ENCODE measurements around the gene TRIM33.

DNA sequence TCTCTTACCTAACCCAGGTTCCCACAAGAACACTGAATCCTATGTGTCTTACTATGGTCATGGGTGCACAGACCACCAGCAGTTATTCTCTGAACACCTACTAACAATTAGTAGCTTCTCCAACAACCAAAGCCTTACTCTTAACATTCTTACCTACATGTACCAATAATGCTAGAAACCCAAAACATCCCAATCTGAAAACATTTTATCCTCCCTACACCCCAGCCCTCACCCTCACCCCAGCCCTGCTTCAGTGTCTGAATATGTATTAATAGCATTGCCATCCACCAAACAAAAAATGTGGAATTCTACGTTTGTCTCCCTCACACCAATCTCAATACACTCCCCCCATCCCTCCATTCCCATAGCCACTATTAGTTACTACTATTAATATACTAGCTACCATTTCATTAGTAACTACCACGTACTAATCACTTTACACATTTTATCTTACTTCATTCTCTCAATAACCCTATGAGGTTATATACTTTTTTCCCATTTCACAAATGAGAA, 2.6 kb downstream of the TRIM33 start:
- TF ChIP-seq RCOR1 (IDR thresholded peaks at IDR 0.05; ENCODE audit: low read depth, low read length) (no peak), SMC3 (IDR thresholded peaks at IDR 0.05) (no peak), MYC (IDR thresholded peaks at IDR 0.05; ENCODE audit: borderline replicate concordance, low read length) (no peak), CEBPB (IDR thresholded peaks at IDR 0.05) (no peak)
- TF ChIP-seq, protein P1, sequence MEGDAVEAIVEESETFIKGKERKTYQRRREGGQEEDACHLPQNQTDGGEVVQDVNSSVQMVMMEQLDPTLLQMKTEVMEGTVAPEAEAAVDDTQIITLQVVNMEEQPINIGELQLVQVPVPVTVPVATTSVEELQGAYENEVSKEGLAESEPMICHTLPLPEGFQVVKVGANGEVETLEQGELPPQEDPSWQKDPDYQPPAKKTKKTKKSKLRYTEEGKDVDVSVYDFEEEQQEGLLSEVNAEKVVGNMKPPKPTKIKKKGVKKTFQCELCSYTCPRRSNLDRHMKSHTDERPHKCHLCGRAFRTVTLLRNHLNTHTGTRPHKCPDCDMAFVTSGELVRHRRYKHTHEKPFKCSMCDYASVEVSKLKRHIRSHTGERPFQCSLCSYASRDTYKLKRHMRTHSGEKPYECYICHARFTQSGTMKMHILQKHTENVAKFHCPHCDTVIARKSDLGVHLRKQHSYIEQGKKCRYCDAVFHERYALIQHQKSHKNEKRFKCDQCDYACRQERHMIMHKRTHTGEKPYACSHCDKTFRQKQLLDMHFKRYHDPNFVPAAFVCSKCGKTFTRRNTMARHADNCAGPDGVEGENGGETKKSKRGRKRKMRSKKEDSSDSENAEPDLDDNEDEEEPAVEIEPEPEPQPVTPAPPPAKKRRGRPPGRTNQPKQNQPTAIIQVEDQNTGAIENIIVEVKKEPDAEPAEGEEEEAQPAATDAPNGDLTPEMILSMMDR (IDR thresholded peaks at IDR 0.05), result no peak
- TF ChIP-seq, protein P2, sequence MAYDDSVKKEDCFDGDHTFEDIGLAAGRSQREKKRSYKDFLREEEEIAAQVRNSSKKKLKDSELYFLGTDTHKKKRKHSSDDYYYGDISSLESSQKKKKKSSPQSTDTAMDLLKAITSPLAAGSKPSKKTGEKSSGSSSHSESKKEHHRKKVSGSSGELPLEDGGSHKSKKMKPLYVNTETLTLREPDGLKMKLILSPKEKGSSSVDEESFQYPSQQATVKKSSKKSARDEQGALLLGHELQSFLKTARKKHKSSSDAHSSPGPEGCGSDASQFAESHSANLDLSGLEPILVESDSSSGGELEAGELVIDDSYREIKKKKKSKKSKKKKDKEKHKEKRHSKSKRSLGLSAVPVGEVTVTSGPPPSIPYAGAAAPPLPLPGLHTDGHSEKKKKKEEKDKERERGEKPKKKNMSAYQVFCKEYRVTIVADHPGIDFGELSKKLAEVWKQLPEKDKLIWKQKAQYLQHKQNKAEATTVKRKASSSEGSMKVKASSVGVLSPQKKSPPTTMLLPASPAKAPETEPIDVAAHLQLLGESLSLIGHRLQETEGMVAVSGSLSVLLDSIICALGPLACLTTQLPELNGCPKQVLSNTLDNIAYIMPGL (CRISPR knock-in tag; IDR thresholded peaks at IDR 0.05; ENCODE audit: borderline replicate concordance), result no peak
